PFSK-1 (cell line): ENCODE measurements around the gene DAB2IP.

Experiments used
- FOXP2 ChIP-seq: optimal IDR thresholded peaks from 2 replicates; pipeline ENCODE3; 2011; ENCODE audit warnings: borderline replicate concordance, control low read depth, inconsistent platforms; ENCODE audit not compliant: insufficient read depth; ENCODE audit errors: extremely low read length, extremely low read depth
- POLR2AphosphoS5 ChIP-seq: IDR thresholded peaks from 2 replicates; pipeline ENCODE4 v1.6.1; 2012; ENCODE audit warnings: low read depth, mild to moderate bottlenecking, control low read depth, low read length, moderate library complexity
- SIN3A ChIP-seq: IDR thresholded peaks from 2 replicates; pipeline ENCODE4 v1.6.1; 2012; ENCODE audit warnings: mild to moderate bottlenecking, low read length, moderate library complexity, borderline replicate concordance; ENCODE audit not compliant: insufficient read depth
- TAF1 ChIP-seq: IDR thresholded peaks from 2 replicates; pipeline ENCODE4 v1.6.1; 2012; ENCODE audit warnings: low read length, control low read depth, borderline replicate concordance; ENCODE audit not compliant: insufficient read depth
- TF ChIP-seq, protein P1 (sequence below), 2 experiments: IDR thresholded peaks; 2 replicates each; pipeline versions ENCODE4 v1.6.1 to v1.8.0; 2011 to 2012; ENCODE audit warnings: low read depth in 2 of 2, low read length in 2 of 2, control low read depth in 1 of 2, inconsistent platforms in 1 of 2, mild to moderate bottlenecking in 1 of 2, moderate library complexity in 1 of 2; ENCODE audit not compliant: insufficient read depth in 1 of 2

DAB2IP gene

GRCh38 chr9:121613009-121613752, 38.3 kb upstream of the DAB2IP start:
- TF ChIP-seq FOXP2 (peak; percentile 19), TAF1 (no peak), POLR2AphosphoS5 (no peak), SIN3A (no peak)
- TF ChIP-seq, protein P1, sequence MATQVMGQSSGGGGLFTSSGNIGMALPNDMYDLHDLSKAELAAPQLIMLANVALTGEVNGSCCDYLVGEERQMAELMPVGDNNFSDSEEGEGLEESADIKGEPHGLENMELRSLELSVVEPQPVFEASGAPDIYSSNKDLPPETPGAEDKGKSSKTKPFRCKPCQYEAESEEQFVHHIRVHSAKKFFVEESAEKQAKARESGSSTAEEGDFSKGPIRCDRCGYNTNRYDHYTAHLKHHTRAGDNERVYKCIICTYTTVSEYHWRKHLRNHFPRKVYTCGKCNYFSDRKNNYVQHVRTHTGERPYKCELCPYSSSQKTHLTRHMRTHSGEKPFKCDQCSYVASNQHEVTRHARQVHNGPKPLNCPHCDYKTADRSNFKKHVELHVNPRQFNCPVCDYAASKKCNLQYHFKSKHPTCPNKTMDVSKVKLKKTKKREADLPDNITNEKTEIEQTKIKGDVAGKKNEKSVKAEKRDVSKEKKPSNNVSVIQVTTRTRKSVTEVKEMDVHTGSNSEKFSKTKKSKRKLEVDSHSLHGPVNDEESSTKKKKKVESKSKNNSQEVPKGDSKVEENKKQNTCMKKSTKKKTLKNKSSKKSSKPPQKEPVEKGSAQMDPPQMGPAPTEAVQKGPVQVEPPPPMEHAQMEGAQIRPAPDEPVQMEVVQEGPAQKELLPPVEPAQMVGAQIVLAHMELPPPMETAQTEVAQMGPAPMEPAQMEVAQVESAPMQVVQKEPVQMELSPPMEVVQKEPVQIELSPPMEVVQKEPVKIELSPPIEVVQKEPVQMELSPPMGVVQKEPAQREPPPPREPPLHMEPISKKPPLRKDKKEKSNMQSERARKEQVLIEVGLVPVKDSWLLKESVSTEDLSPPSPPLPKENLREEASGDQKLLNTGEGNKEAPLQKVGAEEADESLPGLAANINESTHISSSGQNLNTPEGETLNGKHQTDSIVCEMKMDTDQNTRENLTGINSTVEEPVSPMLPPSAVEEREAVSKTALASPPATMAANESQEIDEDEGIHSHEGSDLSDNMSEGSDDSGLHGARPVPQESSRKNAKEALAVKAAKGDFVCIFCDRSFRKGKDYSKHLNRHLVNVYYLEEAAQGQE (IDR thresholded peaks at IDR 0.05; ENCODE audit: insufficient read depth in 1 of 2, low read depth in 2 of 2, low read length in 2 of 2) = peak in 1 of 2 experiments; percentile 35; a peak in 1 of 4 replicates

GRCh38 chr9:121616123-121616755, 35.2 kb upstream of the DAB2IP start:
- TF ChIP-seq POLR2AphosphoS5 (no peak), TAF1 (no peak), FOXP2 (no peak), SIN3A (no peak)
- TF ChIP-seq, protein P1 (IDR thresholded peaks at IDR 0.05; ENCODE audit: insufficient read depth in 1 of 2, low read depth in 2 of 2, low read length in 2 of 2) = no peak

- TF ChIP-seq TAF1 (no peak), FOXP2 (no peak), POLR2AphosphoS5 (no peak), SIN3A (no peak)
- TF ChIP-seq, protein P1 (IDR thresholded peaks at IDR 0.05; ENCODE audit: insufficient read depth in 1 of 2, low read depth in 2 of 2, low read length in 2 of 2) = no peak
Observed at GRCh38 chr9:121618504-121618903, 32.9 kb upstream of the DAB2IP start.

- TF ChIP-seq POLR2AphosphoS5 (no peak), SIN3A (no peak), TAF1 (no peak), FOXP2 (no peak)
- TF ChIP-seq, protein P1 (IDR thresholded peaks at IDR 0.05; ENCODE audit: insufficient read depth in 1 of 2, low read depth in 2 of 2, low read length in 2 of 2) = no peak
Observed at GRCh38 chr9:121619545-121620324, 31.7 kb upstream of the DAB2IP start.
